OCI-LY3 (cell line): Measurements from ENCODE around the gene MAP1B.

Experiments used
- H2AFZ ChIP-seq: fragments of 200-600, 300-600 bp; shearing (Covaris generic); 2 replicates; pipeline ENCODE4 v1.6.0; 2014; ENCODE audit warnings: antibody characterized with exemption, low read depth, low read length
- H3K27ac ChIP-seq: fragments of 200-600, 300-600 bp; sonication (generic); 2 replicates; pipeline ENCODE4 v1.5.1; 2014; ENCODE audit warnings: mild to moderate bottlenecking, low read length, moderate library complexity, mixed read lengths
- H3K27me3 ChIP-seq: fragments of 200-600, 300-600 bp; sonication (generic); 2 replicates; pipeline ENCODE4 v1.6.1; 2014; ENCODE audit warnings: low read depth, low read length, mixed read lengths
- H3K36me3 ChIP-seq: fragments of 200-600, 300-600 bp; sonication (generic); replicated peaks from 2 replicates; pipeline ENCODE3; 2014; ENCODE audit warnings: low read depth, low read length, mixed read lengths
- H3K4me1 ChIP-seq: fragments of 300-600, 200-600 bp; sonication (generic); 2 replicates; pipeline ENCODE4 v1.6.1; 2014; ENCODE audit warnings: low read length, mixed read lengths
- H3K4me2 ChIP-seq: fragments of 200-600, 300-600 bp; sonication (generic); 2 replicates; pipeline ENCODE4 v1.6.1; 2014; ENCODE audit warnings: low read length, mixed read lengths
- H3K4me3 ChIP-seq: fragments of 300-600, 200-600 bp; sonication (generic); 2 replicates; pipeline ENCODE4 v1.5.1; 2014; ENCODE audit warnings: antibody characterized with exemption, mild to moderate bottlenecking, low read length, moderate library complexity
- H3K79me2 ChIP-seq: fragments of 300-600, 200-600 bp; shearing (Covaris generic); 2 replicates; pipeline ENCODE4 v1.6.1; 2014; ENCODE audit warnings: mild to moderate bottlenecking, low read length, mixed read lengths
- H3K9ac ChIP-seq: fragments of 300-600, 200-600 bp; shearing (Covaris generic); 2 replicates; pipeline ENCODE4 v1.6.0; 2014; ENCODE audit warnings: mild to moderate bottlenecking, low read length, moderate library complexity
- H3K9me3 ChIP-seq: fragments of 200-600, 300-600 bp; shearing (Covaris generic); 2 replicates; pipeline ENCODE4 v1.6.1; 2014; ENCODE audit warnings: low read length, mixed read lengths; ENCODE audit not compliant: insufficient read depth
- H4K20me1 ChIP-seq: fragments of 200-600, 300-600 bp; sonication (generic); 2 replicates; pipeline ENCODE4 v1.6.1; 2016; ENCODE audit warnings: low read length, mixed read lengths; ENCODE audit not compliant: insufficient read depth
- EZH2phosphoT487 ChIP-seq: fragments of 200-600 bp; shearing (Covaris generic); IDR thresholded peaks from 2 replicates; pipeline ENCODE4 v1.6.1; 2018; ENCODE audit warnings: antibody characterized with exemption, mixed run types, low read depth
- TF ChIP-seq, protein P1 (sequence below): fragments of 200-600, 300-600 bp; sonication (generic); IDR thresholded peaks from 2 replicates; pipeline ENCODE4 v1.5.1; 2014; ENCODE audit warnings: antibody characterized with exemption, low read length, low read depth

MAP1B gene

DNA sequence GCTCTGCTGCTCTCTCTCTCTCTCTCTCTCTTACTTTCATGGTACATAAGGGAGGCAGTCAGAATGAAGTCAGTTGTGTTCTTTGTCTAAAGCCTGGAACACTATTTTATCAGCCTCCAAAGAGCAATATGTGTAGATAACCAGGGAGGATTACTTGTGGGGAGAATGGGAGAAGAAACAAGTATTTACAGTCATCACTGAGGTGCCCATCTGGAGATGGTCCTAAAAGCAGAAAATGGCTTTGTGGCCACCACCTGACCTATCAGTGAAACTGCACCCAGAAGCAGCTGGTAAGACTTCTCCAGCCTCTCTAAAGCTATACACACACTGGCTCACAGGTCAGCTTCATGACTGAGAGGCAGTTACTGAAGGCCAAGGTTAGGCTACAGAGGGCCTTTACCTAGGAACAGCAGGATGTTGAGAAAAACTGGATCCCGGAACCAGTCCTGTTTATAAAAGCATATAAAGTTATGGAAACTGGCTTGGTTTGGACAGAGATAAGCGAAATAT, 137.6 kb downstream of the MAP1B start:
- Histone ChIP-seq H3K9ac (no peak overlapping the region), H3K4me1 (peaks cover 8% of the 10 kb centered on the region; the same call in 1 of the 2 replicates), H3K27ac (no peak overlapping the region), H3K4me2 (no peak overlapping the region), H2AFZ (no peak overlapping the region), H3K9me3 (no peaks in the 10 kb centered on the region), H3K79me2 (peaks cover 4% of the 10 kb centered on the region; the same call in 1 of the 2 replicates), H4K20me1 (no peaks in the 10 kb centered on the region), H3K36me3 (peaks cover 2% of the 10 kb centered on the region), H3K27me3 (no peaks in the 10 kb centered on the region), H3K4me3 (no peak overlapping the region)
- TF ChIP-seq, protein P1, sequence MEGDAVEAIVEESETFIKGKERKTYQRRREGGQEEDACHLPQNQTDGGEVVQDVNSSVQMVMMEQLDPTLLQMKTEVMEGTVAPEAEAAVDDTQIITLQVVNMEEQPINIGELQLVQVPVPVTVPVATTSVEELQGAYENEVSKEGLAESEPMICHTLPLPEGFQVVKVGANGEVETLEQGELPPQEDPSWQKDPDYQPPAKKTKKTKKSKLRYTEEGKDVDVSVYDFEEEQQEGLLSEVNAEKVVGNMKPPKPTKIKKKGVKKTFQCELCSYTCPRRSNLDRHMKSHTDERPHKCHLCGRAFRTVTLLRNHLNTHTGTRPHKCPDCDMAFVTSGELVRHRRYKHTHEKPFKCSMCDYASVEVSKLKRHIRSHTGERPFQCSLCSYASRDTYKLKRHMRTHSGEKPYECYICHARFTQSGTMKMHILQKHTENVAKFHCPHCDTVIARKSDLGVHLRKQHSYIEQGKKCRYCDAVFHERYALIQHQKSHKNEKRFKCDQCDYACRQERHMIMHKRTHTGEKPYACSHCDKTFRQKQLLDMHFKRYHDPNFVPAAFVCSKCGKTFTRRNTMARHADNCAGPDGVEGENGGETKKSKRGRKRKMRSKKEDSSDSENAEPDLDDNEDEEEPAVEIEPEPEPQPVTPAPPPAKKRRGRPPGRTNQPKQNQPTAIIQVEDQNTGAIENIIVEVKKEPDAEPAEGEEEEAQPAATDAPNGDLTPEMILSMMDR: peak; percentile 40
- TF ChIP-seq EZH2phosphoT487: no peak

DNA sequence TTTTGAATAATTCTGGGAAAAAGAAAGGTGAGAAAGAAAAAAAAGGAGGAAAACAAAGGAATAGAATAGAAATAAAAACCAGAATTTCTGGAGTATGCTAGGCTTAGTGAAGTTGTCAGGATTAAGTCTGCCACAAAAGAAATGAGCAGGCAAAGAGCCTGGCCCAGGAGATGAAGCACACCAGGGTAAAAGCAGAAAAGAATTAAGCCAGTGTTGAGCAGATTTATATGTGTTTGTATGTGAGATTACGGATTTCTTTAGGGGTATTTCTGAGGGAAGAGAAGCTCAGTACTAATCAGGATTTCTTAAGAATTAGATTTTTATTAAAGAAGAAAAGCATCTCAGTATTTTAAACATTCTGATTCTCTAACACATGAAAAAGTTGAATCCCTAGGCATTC, 138.3 kb downstream of the MAP1B start:
- H3K27ac ChIP-seq: no peak overlapping the region
- peaks cover 8% of the 10 kb centered on the region; the same call in 1 of the 2 replicates for H3K4me1 ChIP-seq
- H3K4me3 ChIP-seq: no peak overlapping the region
- no peaks in the 10 kb centered on the region for H3K27me3 ChIP-seq
- H3K36me3 ChIP-seq: peaks cover 2% of the 10 kb centered on the region
- no peaks in the 10 kb centered on the region for H3K9me3 ChIP-seq
- peaks cover 4% of the 10 kb centered on the region; the same call in 1 of the 2 replicates for H3K79me2 ChIP-seq
- H3K9ac ChIP-seq: no peak overlapping the region
- no peak overlapping the region for H3K4me2 ChIP-seq
- H4K20me1 ChIP-seq: no peaks in the 10 kb centered on the region
- TF ChIP-seq, protein P1: no peak
- no peak for TF ChIP-seq EZH2phosphoT487
- no peak overlapping the region for H2AFZ ChIP-seq

DNA sequence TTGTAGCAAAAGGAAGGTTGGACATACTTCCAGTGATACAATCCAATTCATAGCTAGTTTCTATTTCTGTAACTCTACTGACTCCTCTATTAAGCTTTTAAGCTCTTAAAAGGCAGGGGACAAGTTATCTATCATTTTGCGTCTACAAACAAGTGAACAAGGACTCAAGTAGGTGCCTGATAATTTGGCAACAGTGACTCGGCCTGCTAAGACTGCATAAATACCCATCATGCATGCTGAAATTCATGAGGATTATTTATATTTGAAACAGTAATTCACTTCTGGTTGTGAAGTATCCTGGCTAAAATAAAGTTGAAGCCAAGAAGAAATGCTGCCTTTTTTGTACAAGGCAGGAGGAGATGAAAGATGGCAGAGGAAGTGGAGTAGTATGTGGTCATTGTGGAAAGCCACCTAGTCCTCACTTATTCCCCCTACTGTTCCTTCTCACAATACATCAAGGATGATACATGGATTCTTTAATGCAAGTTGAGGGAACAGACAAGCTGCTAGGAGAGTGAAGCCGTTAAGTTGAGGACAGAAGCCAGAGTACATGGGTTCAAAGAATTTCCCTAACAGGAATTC, 138.8 kb downstream of the MAP1B start:
- Histone ChIP-seq H3K79me2 (peaks cover 4% of the 10 kb centered on the region; the same call in 1 of the 2 replicates), H2AFZ (no peak overlapping the region), H3K27ac (no peak overlapping the region), H3K4me3 (no peak overlapping the region), H3K36me3 (peaks cover 2% of the 10 kb centered on the region), H3K27me3 (no peaks in the 10 kb centered on the region), H3K4me2 (no peak overlapping the region), H3K4me1 (peaks cover 8% of the 10 kb centered on the region; the same call in 1 of the 2 replicates), H3K9me3 (no peaks in the 10 kb centered on the region), H3K9ac (no peak overlapping the region), H4K20me1 (no peaks in the 10 kb centered on the region)
- no peak for TF ChIP-seq EZH2phosphoT487
- TF ChIP-seq, protein P1: no peak

DNA sequence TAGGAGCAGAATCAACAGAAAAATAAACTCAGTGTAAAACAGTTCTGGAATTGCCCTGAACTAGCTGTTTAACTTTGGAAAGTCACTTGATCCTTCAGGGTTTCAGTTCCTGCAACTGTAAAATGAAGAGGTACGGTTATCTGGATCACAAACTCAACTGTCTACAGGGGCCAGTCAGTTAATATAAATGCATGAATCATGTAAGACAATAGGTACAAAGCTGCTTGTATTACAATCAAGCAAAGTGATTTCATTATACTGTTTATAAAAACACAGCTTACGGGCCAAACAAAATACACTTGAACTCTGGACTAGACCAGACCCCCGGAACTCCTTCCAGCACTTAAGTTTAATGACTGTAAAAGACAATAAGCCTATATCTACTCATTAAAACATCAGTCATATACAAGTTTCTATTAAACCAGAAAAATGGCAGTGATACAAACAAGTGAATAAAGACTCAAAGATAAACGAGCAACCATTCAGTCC, 139.7 kb downstream of the MAP1B start:
- Histone ChIP-seq H3K79me2 (peaks cover 4% of the 10 kb centered on the region; the same call in 1 of the 2 replicates), H3K27ac (no peak overlapping the region)

More for the DNA sequence above, 139.7 kb downstream of the MAP1B start:
- H3K27me3 ChIP-seq: no peaks in the 10 kb centered on the region
- no peak overlapping the region for H3K9ac ChIP-seq
- TF ChIP-seq, protein P1: no peak
- TF ChIP-seq EZH2phosphoT487: no peak
- no peak overlapping the region for H3K4me3 ChIP-seq
- no peaks in the 10 kb centered on the region for H4K20me1 ChIP-seq
- no peak overlapping the region for H3K4me2 ChIP-seq
- no peak overlapping the region for H2AFZ ChIP-seq
- H3K9me3 ChIP-seq: no peaks in the 10 kb centered on the region
- no peaks in the 10 kb centered on the region for H3K36me3 ChIP-seq
- H3K4me1 ChIP-seq: peaks cover 8% of the 10 kb centered on the region; the same call in 1 of the 2 replicates
